Effector memory CD8-positive, alpha-beta T cell (primary cell): ENCODE measurements around the gene SLC22A1.
"Not testable (repeated sequence)": the region's sequence is repeated elsewhere in the genome, so short reads cannot be mapped to it uniquely, and the experiment has no call there.

Source experiments
- ATAC-seq: fragments of 150-1000 bp; cut with Tn5 transposase; replicated peaks from 2 replicates; pipeline ENCODE4 v1.10.0; 2021; ENCODE audit warnings: mild to moderate bottlenecking, moderate library complexity
- DNase-seq, 3 experiments: peaks; one replicate each; pipeline ENCODE4 v3.0.0; 2021
- H3K27ac Mint-ChIP-seq, 2 donors: one replicate each; pipeline ENCODE4 v1.8.0; 2022; ENCODE audit warnings: mild to moderate bottlenecking in 2 of 2, mixed read lengths in 2 of 2, moderate library complexity in 2 of 2
- H3K27me3 Mint-ChIP-seq, 2 donors: one replicate each; pipeline ENCODE4 v1.8.0; 2022; ENCODE audit warnings: mixed read lengths in 2 of 2
- H3K36me3 Mint-ChIP-seq: one replicate; pipeline ENCODE4 v1.8.0; 2022; ENCODE audit warnings: mild to moderate bottlenecking, moderate library complexity, mixed read lengths; ENCODE audit not compliant: insufficient read depth
- H3K4me1 Mint-ChIP-seq, 2 donors: one replicate each; pipeline ENCODE4 v1.8.0; 2022; ENCODE audit warnings: low read depth in 2 of 2, mixed read lengths in 2 of 2
- H3K4me3 Mint-ChIP-seq, 2 donors: one replicate each; pipeline ENCODE4 v1.8.0; 2022; ENCODE audit warnings: mild to moderate bottlenecking in 2 of 2, mixed read lengths in 2 of 2, moderate library complexity in 2 of 2
- H3K9me3 Mint-ChIP-seq, 2 donors: one replicate each; pipeline ENCODE4 v1.8.0; 2022; ENCODE audit warnings: mixed read lengths in 2 of 2

Gene SLC22A1

GRCh38 chr6:160086754-160087153 is 34.9 kb upstream of the SLC22A1 start:
- Mint-ChIP-seq H3K36me3 (peaks cover 86% of the 10 kb centered on the region), H3K9me3 (no peaks in the 10 kb centered on the region), H3K27me3 (no peaks in the 10 kb centered on the region), H3K4me3 (no peak overlapping the region), H3K27ac (peak overlapping the region in 1 of 2 donors; percentile 49), H3K4me1 (peaks cover 15 to 16% of the 10 kb centered on the region in 2 donors)
- no peak for DNase-seq
- ATAC-seq: no peak

- H3K36me3 Mint-ChIP-seq: peaks cover 81% of the 10 kb centered on the region
- H3K27ac Mint-ChIP-seq: peak overlapping the region in 1 of 2 donors; percentile 53
- H3K4me1 Mint-ChIP-seq: peaks cover 15 to 16% of the 10 kb centered on the region in 2 donors
- DNase-seq (no peak), ATAC-seq (no peak)
- no peaks in the 10 kb centered on the region for H3K9me3 Mint-ChIP-seq
- no peak overlapping the region for H3K4me3 Mint-ChIP-seq
- no peaks in the 10 kb centered on the region for H3K27me3 Mint-ChIP-seq
Measured at GRCh38 chr6:160088069-160088783, 33.4 kb upstream of the SLC22A1 start.

GRCh38 chr6:160088784-160089533 is 32.7 kb upstream of the SLC22A1 start:
- Mint-ChIP-seq H3K4me3 (no peak overlapping the region), H3K27ac (no peak overlapping the region), H3K9me3 (no peaks in the 10 kb centered on the region), H3K4me1 (peaks cover 14 to 15% of the 10 kb centered on the region in 2 donors), H3K36me3 (peaks cover 79% of the 10 kb centered on the region), H3K27me3 (no peaks in the 10 kb centered on the region)
- ATAC-seq: no peak
- no peak for DNase-seq

GRCh38 chr6:160089534-160089897 is 32.1 kb upstream of the SLC22A1 start:
- peaks cover 79% of the 10 kb centered on the region for H3K36me3 Mint-ChIP-seq
- no peak for DNase-seq
- H3K27me3 Mint-ChIP-seq: no peaks in the 10 kb centered on the region
- H3K4me3 Mint-ChIP-seq: no peak overlapping the region
- no peak overlapping the region for H3K27ac Mint-ChIP-seq
- ATAC-seq: no peak
- no peaks in the 10 kb centered on the region for H3K9me3 Mint-ChIP-seq
- H3K4me1 Mint-ChIP-seq: peaks cover 10 to 16% of the 10 kb centered on the region in 2 donors

GRCh38 chr6:160090442-160091239 is 31.0 kb upstream of the SLC22A1 start:
- ATAC-seq, H3K9me3 Mint-ChIP-seq, H3K27me3 Mint-ChIP-seq, H3K4me3 Mint-ChIP-seq, H3K27ac Mint-ChIP-seq, H3K4me1 Mint-ChIP-seq, DNase-seq: not testable (repeated sequence)
- H3K36me3 Mint-ChIP-seq: peaks cover 77% of the 10 kb centered on the region

- not testable (repeated sequence) for H3K9me3 Mint-ChIP-seq, H3K4me1 Mint-ChIP-seq, H3K27me3 Mint-ChIP-seq, H3K4me3 Mint-ChIP-seq, DNase-seq, ATAC-seq
- Mint-ChIP-seq H3K36me3 (peaks cover 76% of the 10 kb centered on the region), H3K27ac (peak overlapping the region in 1 of 2 donors; percentile 81)
Measured at GRCh38 chr6:160092176-160092575, 29.4 kb upstream of the SLC22A1 start.

- Mint-ChIP-seq H3K36me3 (peaks cover 77% of the 10 kb centered on the region), H3K4me3 (no peak overlapping the region), H3K27ac (peak overlapping the region in 1 of 2 donors; percentile 81), H3K27me3 (no peaks in the 10 kb centered on the region), H3K9me3 (no peaks in the 10 kb centered on the region), H3K4me1 (peaks cover 2 to 5% of the 10 kb centered on the region in 2 donors)
- DNase-seq (no peak), ATAC-seq (no peak)
Measured at GRCh38 chr6:160092602-160093001, 29.0 kb upstream of the SLC22A1 start.

GRCh38 chr6:160093061-160093460 is 28.6 kb upstream of the SLC22A1 start:
- H3K36me3 Mint-ChIP-seq: peaks cover 78% of the 10 kb centered on the region
- ATAC-seq (no peak), DNase-seq (no peak)
- H3K27ac Mint-ChIP-seq: peak overlapping the region in 1 of 2 donors; percentile 12
- H3K27me3 Mint-ChIP-seq: no peaks in the 10 kb centered on the region
- H3K4me3 Mint-ChIP-seq: no peak overlapping the region
- peaks cover 3 to 5% of the 10 kb centered on the region in 2 donors for H3K4me1 Mint-ChIP-seq
- no peaks in the 10 kb centered on the region for H3K9me3 Mint-ChIP-seq

GRCh38 chr6:160093946-160094345 is 27.7 kb upstream of the SLC22A1 start:
- Mint-ChIP-seq H3K36me3 (peaks cover 80% of the 10 kb centered on the region), H3K27ac (no peak overlapping the region), H3K27me3 (no peaks in the 10 kb centered on the region), H3K4me1 (peaks cover 5% of the 10 kb centered on the region in 2 donors), H3K4me3 (no peak overlapping the region), H3K9me3 (no peaks in the 10 kb centered on the region)
- DNase-seq (no peak), ATAC-seq (no peak)

- peaks cover 80% of the 10 kb centered on the region for H3K36me3 Mint-ChIP-seq
Measured at GRCh38 chr6:160095146-160095845, 26.3 kb upstream of the SLC22A1 start.

GRCh38 chr6:160101277-160102205 is 20.1 kb upstream of the SLC22A1 start:
- no peaks in the 10 kb centered on the region for H3K9me3 Mint-ChIP-seq
- ATAC-seq (no peak), DNase-seq (no peak)
- H3K36me3 Mint-ChIP-seq: peaks cover 90% of the 10 kb centered on the region
- H3K27me3 Mint-ChIP-seq: no peaks in the 10 kb centered on the region
- H3K4me1 Mint-ChIP-seq: peaks cover 0 to 7% of the 10 kb centered on the region in 2 donors
- no peak overlapping the region for H3K4me3 Mint-ChIP-seq
- H3K27ac Mint-ChIP-seq: peak overlapping the region in 1 of 2 donors; percentile 82

More at GRCh38 chr6:160095146-160095845, 26.3 kb upstream of the SLC22A1 start:
- DNase-seq: no peak
- no peak overlapping the region for H3K4me3 Mint-ChIP-seq
- no peak overlapping the region for H3K27ac Mint-ChIP-seq
- ATAC-seq: no peak
- H3K9me3 Mint-ChIP-seq: no peaks in the 10 kb centered on the region
- H3K4me1 Mint-ChIP-seq: peaks cover 5 to 6% of the 10 kb centered on the region in 2 donors
- no peaks in the 10 kb centered on the region for H3K27me3 Mint-ChIP-seq

- no peak for DNase-seq
- Mint-ChIP-seq H3K27ac (peak overlapping the region in 1 of 2 donors; percentile 70), H3K4me1 (peaks cover 0 to 7% of the 10 kb centered on the region in 2 donors), H3K27me3 (no peaks in the 10 kb centered on the region), H3K36me3 (peaks cover 86% of the 10 kb centered on the region), H3K4me3 (no peak overlapping the region), H3K9me3 (no peaks in the 10 kb centered on the region)
- no peak for ATAC-seq
Measured at GRCh38 chr6:160102399-160102798, 19.2 kb upstream of the SLC22A1 start.
